Measurements from ENCODE around the gene INPP5F.

The INPP5F gene, protein sequence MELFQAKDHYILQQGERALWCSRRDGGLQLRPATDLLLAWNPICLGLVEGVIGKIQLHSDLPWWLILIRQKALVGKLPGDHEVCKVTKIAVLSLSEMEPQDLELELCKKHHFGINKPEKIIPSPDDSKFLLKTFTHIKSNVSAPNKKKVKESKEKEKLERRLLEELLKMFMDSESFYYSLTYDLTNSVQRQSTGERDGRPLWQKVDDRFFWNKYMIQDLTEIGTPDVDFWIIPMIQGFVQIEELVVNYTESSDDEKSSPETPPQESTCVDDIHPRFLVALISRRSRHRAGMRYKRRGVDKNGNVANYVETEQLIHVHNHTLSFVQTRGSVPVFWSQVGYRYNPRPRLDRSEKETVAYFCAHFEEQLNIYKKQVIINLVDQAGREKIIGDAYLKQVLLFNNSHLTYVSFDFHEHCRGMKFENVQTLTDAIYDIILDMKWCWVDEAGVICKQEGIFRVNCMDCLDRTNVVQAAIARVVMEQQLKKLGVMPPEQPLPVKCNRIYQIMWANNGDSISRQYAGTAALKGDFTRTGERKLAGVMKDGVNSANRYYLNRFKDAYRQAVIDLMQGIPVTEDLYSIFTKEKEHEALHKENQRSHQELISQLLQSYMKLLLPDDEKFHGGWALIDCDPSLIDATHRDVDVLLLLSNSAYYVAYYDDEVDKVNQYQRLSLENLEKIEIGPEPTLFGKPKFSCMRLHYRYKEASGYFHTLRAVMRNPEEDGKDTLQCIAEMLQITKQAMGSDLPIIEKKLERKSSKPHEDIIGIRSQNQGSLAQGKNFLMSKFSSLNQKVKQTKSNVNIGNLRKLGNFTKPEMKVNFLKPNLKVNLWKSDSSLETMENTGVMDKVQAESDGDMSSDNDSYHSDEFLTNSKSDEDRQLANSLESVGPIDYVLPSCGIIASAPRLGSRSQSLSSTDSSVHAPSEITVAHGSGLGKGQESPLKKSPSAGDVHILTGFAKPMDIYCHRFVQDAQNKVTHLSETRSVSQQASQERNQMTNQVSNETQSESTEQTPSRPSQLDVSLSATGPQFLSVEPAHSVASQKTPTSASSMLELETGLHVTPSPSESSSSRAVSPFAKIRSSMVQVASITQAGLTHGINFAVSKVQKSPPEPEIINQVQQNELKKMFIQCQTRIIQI

GRCh38 chr10:119725828-119726675, at the start of gene INPP5F:
Gene INPP5F, plus strand, starts transcription at chr10:119726050. Its CDS starts 213 bp downstream, at chr10:119726263.
- FAIRE-seq: peak; percentile 88

GRCh38 chr10:119677126-119677525, 48.7 kb upstream of the INPP5F start:
- no peak for FAIRE-seq
- DNase-seq (ENCODE audit: insufficient read length, low spot score): no peak

More at GRCh38 chr10:119725828-119726675, at the start of gene INPP5F:
- DNase-seq (ENCODE audit: insufficient read length, low spot score): peak; percentile 100

DNA sequence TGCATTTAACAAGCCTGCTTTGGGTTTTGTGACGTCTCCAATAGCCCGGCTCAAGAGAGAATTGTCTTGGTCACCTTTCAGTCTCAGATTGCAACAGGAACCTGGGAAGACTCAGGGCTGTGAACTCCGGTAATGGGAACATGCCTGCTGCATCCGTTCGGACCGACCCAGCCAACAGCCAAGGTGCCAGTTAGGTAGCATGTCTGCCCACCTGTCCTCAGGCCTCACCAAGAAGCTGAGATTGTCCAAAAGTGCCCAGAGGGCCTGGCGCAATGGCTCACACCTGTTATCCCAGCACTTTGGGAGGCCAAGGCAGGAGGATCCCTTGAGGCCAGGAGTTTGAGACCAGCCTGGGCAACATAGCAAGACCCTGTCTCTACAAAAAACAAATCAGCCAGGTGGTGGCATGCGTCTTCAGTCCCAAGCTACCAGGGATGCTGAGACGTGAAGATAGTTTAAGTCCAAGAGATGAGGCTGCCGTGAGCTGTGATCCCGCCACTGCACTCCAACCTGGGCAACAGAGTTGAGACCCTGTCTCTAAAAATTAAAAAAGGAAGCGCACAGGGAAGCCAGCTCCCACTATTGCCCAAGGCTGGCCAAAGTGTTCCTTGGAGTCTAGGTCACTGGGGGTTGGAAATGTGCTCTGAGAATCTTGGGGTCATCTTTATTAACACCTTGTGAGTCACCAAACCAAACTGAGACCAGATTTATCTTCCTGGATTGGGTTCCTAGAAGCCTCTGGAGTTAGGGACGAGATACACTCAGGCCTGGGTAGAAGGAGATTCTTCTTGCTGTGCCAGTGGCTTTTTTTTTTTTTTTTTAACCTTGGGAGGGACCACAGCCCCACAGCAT, 47.7 kb upstream of the INPP5F start:
- no peak for FAIRE-seq

DNA sequence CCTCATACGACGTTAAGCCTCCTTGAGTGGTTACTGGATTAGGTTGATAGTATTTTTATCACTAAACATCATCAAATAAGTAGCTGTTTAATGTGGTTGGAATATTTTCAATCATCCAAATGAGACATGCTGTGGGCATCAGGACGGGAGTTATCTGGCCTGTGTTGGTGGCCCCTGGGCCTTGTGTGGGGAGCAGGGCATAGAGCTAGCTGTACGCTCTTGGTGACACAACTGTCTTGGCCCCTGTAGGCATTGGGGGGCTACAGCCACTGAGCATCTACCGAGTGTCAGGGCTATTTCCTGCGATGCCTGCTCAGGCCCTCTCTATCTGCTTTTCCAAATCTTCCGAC, 46.4 kb upstream of the INPP5F start:
- no peak for FAIRE-seq
- no peak for DNase-seq (ENCODE audit: insufficient read length, low spot score)

More for the DNA sequence above, 47.7 kb upstream of the INPP5F start:
- no peak for DNase-seq (ENCODE audit: insufficient read length, low spot score)

DNA sequence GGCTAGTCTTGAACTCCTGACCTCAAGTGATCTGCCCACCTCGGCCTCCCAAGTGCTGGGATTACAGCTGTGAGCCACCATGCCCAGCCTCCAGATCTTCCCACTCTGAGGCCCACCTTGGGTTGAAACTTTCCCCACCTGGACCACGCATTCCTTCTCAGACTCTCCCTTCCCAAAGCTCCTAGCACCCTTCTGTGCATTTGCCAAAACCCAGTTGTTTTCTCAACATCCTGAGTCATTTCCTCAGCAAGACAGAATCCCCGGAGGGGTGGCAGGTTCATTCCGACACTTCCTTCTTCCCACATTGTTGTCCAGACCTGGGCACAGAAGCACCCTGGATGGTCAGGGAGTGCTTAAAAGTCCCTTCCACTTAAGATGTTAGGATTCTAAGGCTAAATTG, 45.8 kb upstream of the INPP5F start:
- DNase-seq (ENCODE audit: insufficient read length, low spot score): no peak

DNA sequence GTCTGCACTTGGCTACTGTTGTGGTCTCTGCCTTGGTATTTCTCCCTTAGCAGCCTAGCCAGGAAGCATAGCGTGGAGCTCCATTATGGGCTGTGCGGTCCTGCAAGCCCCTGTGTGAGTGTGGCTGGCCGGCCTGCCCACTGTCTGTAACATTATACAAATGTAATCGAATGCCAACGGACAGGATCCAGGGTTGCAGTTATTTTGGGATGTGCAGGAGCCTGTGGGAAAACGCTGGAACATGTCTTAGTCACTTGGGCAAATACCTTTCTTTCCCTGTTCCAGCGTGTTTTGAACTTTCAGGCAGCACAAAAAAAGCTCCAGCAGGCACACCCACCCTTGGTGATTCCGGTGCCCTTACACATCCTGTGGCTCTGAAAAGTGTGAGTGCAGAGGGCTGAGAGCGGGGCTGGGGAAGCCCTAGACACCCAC, 45.2 kb upstream of the INPP5F start:
- no peak for FAIRE-seq
- DNase-seq (ENCODE audit: insufficient read length, low spot score): no peak

More for the DNA sequence above, 45.8 kb upstream of the INPP5F start:
- no peak for FAIRE-seq

- peak; percentile 59 for FAIRE-seq
- DNase-seq (ENCODE audit: insufficient read length, low spot score): peak; percentile 67
These were observed 39.2 kb upstream of the INPP5F start for GRCh38 chr10:119686465-119687191.

DNA sequence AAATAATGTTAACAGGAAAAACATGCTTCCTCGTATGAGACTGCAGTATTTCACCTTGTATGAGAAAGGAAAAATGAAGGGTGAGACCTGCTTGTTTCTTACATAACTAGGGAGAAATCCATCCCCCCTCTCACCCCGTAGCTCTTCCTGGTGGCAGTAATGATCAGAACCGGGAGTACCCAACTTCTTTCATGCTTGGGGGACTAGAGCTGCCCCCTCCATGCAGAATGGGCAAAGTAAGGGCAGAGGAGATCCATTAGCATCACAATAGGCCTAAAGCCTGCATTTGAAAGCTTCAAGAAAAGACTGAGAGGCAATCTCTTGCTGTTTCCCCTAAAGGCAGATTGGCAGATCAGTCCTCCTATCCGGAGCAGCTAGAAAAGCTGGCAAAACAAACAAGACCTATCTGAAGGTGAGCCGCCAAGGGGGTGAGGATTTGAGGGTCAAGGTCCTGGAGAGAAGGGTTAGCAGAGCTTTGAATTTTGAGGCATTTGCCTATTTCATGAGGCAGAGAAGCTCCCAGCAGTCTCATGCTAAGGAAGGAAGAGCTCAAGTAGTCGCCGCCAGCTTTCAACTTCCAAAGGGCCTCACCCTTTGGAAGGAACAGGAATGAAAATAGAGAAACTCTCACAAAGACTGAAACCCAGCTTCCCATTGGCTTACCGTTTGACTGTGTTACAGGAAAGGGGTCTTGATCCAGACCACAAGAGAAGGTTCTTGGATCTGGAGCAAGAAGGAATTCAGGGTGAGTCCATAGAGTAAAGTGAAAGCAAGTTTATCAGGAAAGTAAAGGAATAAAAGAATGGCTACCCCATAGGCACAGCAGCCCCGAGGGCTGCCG, 38.4 kb upstream of the INPP5F start:
- FAIRE-seq (no peak), DNase-seq (ENCODE audit: insufficient read length, low spot score) (no peak)

GRCh38 chr10:119688033-119688508, 37.8 kb upstream of the INPP5F start:
- FAIRE-seq: no peak

DNA sequence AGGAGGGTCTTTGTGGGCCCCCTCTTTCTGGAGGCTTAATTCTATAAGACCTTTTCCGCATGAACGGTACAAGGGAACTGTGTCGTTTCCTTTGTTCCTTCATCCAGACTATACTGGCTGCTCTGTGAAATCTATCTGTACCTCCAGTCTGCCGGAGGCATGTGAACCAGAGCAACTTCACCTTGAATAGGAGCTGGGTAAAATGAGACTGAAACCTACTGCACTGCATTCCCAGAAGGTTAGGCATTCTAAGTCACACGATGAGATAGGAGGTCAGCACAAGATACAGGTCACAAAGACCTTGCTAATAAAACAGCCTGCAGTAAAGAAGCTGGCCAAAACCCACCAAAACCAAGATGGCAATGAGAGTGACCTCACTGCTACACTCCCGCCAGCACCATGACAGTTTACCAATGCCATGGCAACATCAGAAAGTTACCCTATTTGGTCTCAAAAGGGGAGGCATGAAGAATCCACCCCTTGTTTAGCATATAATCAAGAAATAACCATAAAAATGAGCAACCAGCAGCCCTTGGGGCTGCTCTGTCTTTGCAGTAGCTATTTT, 36.8 kb upstream of the INPP5F start:
- DNase-seq (ENCODE audit: insufficient read length, low spot score) (no peak), FAIRE-seq (no peak)

More at GRCh38 chr10:119688033-119688508, 37.8 kb upstream of the INPP5F start:
- no peak for DNase-seq (ENCODE audit: insufficient read length, low spot score)

DNA sequence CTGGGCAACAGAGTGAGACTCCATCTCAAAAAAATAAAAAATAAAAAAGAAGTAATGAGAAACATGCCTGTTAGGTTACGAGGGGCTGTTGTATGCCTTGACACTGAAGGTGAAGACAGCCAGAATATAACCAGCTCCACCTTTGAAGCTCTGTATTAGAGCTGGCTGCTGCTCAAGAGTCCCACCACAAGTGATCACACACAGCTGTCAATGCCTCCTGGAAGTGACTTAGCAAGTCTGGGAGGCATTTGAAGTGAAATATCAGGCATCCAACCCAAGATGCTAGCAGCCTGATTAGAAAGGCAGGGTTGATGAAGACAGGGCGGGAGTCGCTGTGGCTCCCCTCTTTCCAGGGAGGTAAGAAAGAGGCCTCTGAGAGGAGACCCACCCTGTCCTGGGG, 34.1 kb upstream of the INPP5F start:
- DNase-seq (ENCODE audit: insufficient read length, low spot score) (no peak), FAIRE-seq (no peak)

DNA sequence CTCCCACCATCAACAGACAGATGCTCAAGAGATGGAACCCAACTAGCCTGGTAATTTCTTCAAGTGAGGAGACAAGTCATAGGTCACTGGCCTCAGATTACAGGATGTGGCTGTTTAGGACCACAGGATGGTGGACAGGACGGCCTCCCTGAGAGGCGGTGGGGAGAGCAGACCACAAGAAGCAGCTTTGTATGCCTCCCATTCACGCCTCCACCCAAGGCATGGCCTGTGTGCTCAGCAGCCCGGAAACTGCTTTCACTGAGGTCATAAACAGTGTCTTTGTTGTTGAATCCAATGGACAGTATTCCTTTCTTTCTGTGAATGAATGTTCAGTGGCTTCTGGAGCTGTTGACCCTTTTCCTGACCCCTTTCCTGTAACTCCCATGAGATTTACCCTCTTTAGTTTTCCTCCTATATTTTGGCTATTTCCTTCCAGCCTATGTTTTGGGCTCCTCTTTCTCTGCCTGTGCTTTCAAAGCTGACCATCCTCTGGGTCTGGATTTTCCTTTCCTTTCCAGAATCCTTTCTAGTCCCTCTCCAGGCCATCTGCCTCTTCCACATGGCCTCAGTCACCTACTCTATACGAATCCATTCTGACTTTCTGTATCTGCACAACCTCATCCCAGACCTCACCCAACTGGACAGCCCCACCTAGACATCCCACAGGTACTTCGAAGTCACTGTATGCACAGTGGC, 32.4 kb upstream of the INPP5F start:
- FAIRE-seq (no peak), DNase-seq (ENCODE audit: insufficient read length, low spot score) (no peak)

DNA sequence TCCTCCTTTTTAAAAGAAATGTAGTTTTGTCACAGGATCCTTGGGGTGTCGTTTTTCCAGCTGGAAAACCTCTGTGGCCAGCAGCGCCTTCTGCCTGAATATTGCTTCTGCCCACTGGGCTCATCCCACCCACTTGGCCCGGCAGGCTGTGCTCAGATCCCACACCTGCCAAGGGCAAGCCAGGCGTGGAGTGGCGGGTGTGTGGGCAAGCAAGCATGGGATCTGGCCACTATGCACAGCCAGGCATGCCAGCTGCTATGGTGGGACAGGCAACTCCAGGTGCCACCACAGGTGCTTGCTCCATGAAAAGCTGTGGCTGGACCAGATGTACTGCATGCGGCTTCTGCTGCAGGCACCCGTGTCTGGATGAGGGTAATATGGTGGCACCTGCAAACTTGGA, 31.2 kb upstream of the INPP5F start:
- no peak for FAIRE-seq
- no peak for DNase-seq (ENCODE audit: insufficient read length, low spot score)

GRCh38 chr10:119700321-119700954, 25.4 kb upstream of the INPP5F start:
- peak; percentile 73 for FAIRE-seq
- DNase-seq (ENCODE audit: insufficient read length, low spot score): no peak

DNA sequence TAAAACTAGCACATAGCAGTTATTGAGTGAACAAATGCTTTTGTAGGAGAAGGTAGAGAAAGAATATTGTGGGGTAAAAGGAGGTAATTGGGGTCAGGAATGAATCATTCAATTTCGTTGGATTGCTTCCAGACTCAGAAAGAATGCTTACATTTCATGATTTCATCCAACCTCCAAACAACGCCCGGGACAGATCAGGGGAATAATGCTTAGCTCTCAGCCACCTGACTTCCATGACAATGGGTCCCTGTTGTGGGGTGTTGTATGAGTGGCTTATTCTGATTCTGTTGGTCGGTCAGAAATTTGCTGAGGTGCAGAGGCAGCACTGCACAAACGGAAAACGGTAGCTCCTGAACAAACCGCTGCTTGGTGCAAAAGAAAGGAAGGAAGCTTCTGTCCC, 24.0 kb upstream of the INPP5F start:
- DNase-seq (ENCODE audit: insufficient read length, low spot score): no peak
- no peak for FAIRE-seq

- FAIRE-seq: peak; percentile 45
- DNase-seq (ENCODE audit: insufficient read length, low spot score): no peak
These were observed 23.3 kb upstream of the INPP5F start for GRCh38 chr10:119702583-119702982.

Data from GM19239 (cell line).